ENCODE measurements around the gene FCHSD1. TPM values are rescaled to one million over a fixed set of nuclear protein-coding genes. Genes with fewer than 3 reads are reported as not detected.
"Not testable (repeated sequence)": the region's sequence is repeated elsewhere in the genome, so short reads cannot be mapped to it uniquely, and the experiment has no call there.

FCHSD1 gene
- total RNA-seq, 1 experiment from 2014 or later = 21.6 TPM

GRCh38 chr5:141617682-141618029 lies 33.6 kb downstream of the FCHSD1 start:
- no peak for DNase-seq (ENCODE audit: low spot score)

DNA sequence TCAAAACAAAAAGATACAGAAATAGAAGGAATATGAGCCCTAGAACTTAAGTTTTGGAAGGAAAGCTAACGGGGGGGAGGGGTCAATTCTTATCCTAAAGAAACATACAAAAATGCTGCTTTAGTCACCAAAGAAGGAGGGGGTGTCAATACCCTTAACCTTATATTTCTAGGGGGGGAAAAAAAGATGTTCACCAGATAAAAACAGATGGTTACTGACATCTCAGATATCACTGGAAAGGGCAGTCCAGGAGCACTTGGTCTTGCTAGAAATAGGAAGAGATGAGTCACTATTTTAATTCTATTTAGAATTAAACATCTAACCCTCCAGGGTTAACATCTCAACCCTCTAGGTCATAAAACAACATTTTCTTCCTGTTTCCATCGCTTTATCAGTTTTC lies 34.1 kb downstream of the FCHSD1 start:
- no peak for DNase-seq (ENCODE audit: low spot score)

DNA sequence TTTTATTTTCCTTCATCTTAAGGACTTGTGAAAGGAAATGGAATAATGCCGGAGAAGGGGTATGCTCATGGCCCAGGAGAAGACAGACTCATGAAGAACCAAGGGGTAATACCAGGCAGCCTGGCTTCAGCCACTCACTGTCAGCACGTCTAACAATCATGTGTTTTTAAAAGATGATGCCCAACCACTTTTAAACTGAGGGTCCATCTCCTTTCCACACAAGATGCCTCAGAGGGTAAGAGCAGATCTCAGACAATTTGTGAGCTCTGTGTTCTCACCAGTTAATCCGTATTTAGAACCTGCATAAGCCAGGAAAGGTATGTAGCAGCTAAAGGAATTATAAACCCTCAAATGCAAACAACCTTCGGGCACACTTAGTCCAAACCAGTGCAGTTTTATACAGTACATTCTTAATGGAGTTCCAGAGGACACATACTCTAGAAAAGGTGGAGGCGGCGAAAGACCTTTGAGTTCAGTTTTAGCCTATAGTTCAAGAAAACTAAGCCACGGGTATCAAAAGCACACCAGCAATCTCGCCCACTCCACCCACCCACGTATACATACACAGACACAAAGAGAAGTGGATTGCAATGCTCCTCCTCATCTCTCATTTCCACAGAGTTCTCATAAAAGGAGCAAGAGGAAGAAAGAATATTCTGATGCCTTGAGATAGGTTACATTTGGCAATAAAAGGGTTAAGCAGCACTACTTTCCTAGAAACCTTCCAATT lies 35.1 kb downstream of the FCHSD1 start:
- no peak for DNase-seq (ENCODE audit: low spot score)

DNA sequence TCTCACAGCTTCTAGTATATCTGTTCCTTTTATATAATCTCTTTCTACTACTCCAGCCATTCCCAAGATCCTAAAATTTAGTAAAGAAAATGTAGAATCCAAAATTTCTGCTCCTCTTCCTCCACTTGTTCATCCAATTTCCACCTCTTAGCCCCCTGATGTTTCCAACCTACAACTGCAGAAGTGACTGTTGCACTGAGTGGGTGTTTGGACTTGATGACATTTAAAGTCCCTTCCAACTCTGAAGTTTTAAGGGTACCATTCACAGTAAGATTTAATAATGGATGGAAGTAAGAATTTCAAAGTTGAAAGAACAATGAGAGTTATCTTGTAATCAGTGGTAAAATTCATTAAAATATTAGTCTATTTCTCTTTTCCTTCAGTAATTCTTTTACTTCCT lies 37.9 kb downstream of the FCHSD1 start:
- DNase-seq (ENCODE audit: low spot score) = no peak

DNA sequence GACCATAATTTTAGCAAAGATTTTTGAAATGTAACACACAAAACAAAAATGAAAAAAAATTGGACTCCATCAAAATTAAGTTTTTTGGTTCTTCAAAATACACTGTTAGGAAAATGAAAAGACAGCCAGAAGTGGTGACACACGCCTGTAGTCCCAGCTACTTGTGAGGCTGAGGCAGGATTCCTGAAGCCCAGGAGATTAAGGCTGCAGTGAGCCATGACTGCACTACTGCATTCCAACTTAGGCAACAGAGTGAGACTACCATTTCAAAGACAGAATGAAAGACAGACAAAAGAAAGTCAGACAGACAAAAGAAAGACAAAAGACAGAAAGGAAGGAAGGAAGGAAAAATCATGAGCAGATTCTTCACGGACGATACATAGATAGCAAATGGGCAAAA lies 39.9 kb downstream of the FCHSD1 start:
- no peak for DNase-seq (ENCODE audit: low spot score)

DNA sequence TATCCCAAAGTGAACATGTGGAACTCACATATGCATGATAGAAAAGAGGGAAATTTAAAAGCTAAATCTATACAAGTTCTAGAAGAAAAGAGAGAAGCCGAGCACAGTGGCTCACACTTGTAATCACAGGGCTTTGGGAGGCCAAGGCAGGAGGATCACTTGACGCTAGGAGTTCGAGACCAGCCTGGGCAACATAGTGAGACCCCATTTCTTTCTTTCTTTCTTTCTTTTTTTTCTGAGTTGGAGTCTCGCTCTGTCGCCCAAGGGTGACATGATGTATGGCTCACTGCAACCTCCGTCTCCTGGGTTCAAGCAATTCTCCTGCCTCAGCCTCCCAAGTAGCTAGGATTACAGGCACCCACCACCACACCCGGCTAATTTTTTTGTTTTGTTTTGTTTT lies 41.3 kb downstream of the FCHSD1 start:
- DNase-seq (ENCODE audit: low spot score) = not testable (repeated sequence)

- no peak for DNase-seq (ENCODE audit: low spot score)
Measured at GRCh38 chr5:141609044-141609443, 42.2 kb downstream of the FCHSD1 start.

GRCh38 chr5:141608557-141608956 lies 42.7 kb downstream of the FCHSD1 start:
- DNase-seq (ENCODE audit: low spot score) = no peak

DNA sequence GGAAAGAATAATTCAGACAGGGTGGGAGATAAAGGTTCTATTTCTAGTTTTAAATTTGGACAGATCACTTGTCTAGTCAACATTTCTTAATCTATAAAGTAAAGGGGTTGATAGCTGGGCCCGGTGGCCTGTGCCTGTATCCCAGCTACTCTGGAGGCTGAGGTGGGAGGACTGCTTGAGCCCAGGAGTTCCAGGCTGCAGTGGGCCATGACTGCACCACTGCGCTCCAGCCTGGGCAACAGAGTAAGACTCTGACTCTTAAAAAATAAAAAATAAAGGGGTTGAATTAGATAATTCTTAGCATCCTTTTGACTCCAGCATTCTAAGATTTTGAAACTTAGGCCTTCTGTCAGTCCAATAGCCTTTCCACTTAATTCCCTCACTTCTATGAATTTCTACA lies 43.2 kb downstream of the FCHSD1 start:
- no peak for DNase-seq (ENCODE audit: low spot score)

DNA sequence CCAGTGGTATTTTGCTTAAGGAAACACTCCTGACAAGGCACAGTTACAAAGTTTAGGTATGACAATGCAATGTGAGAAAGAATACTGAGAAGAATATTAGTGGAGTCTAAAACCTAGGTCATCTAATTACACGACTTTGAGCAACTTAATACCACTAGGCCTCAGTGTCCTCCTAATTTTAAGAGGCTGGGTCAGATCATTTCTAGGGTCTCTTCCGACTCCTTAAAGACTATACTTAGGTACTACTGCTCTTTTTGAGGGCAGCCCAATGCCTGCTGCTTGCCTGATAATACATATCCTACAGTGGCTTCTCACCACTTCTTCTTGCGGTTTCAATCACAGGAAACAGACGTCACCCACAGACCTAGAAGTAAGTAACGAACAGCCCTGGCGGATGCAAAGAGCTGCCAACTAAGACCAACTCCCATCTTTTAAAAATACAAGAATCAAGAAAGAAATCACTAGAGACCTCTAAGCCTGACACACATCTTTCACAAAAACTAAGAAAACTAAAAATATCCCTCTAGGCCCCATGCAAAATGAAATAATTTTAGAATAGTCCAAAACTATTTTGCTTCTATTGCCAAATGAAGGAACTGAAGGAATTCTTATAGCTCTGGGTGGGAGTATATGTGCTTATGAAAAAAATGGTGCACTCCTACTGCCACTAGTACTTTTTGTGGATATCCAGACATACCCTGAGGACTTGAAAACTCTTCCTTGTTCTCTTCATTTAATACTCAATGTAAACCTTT lies 45.5 kb downstream of the FCHSD1 start:
- DNase-seq (ENCODE audit: low spot score) = no peak

GRCh38 chr5:141603923-141604717 lies 47.1 kb downstream of the FCHSD1 start:
- peak; percentile 87 for DNase-seq (ENCODE audit: low spot score)

GRCh38 chr5:141602606-141603005 lies 48.6 kb downstream of the FCHSD1 start:
- no peak for DNase-seq (ENCODE audit: low spot score)

DNA sequence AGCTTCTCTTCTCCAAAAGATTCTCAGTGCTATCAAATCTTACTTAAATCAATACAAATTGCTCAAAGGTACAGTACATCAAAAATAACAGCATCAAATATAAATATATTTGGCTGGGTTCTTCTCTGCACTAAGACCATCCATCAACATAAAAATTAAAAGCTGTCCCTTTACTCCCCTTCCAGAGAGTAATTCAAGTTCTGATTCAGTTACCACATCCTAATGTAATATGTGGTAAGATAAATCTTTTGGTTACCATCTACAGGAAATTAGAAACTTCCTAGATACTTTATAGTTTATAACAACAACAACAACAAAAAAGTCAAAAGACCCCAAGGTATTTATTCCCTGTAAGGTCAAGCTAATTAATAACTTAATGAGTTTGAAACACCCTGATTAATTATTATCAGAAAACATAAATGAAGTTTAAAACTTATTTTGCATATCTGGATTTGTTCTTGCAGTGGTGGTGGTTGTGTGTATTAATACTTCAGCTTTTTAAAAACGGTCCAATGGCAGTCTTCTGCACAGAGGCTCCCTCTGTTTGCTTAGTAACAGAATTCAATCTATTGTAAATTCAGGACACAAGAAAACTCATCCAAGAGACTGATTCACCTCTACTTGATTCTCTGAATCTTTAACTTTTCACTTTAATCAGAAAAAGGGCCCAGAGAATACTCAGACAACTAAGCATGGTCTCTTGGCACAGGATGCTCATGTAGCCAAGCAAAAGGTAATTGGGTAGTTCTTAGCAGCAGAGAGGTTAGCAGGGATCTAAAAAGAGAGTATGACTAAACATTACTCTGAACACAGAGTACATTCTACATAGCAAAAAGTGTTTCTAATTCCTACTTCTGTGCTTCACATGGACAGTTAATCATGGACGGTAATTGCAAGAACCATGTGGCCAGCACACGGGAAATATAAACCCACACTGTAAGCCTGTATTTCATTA lies 52.5 kb downstream of the FCHSD1 start:
- no peak for DNase-seq (ENCODE audit: low spot score)

DNA sequence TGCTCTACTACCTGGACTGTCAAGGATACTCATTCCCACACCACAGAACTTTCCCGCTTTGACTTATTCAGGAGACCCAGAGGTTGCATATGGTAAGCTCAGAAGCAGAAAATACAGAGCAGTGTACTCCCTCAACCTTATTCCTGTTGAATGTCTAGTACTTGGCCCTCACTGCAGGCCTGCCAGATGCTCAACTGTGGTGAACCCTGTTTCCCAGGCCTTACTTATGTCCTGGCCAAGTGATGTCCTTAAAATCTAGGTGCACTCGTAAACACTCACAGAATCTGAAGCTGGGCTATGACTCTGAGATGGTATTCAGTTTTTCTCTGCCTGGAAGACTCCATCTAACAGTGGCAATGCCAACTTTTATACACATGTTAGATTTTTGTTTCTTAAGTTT lies 53.4 kb downstream of the FCHSD1 start:
- DNase-seq (ENCODE audit: low spot score) = no peak

GRCh38 chr5:141597394-141597793 lies 53.8 kb downstream of the FCHSD1 start:
- no peak for DNase-seq (ENCODE audit: low spot score)

GRCh38 chr5:141596867-141597266 lies 54.4 kb downstream of the FCHSD1 start:
- DNase-seq (ENCODE audit: low spot score) = no peak

DNA sequence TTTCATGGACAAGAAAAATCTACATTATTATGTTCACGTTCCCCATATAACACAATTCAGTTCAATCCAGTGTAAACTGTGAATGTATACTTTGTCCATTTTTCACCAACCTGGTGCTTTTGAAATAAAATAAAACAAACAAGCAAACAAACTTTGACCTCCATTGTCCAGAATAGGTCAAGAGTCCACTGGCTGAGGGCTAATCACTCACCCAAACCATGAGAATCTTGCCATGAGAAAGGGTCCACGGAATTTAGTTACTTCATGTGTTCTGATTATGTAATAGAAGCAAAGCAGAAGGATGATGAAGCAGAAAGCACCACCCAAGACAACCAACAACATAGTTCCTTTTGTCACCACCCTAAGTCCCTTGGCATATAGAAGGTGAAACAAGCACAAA lies 61.1 kb downstream of the FCHSD1 start:
- DNase-seq (ENCODE audit: low spot score) = no peak

Data from A172 (cell line).